ENCODE measurements around the gene EHD4.

Gene EHD4
- total RNA-seq: 49.6 to 129 (median 50.8) reads per million in 3 experiments

- peak; percentile 95 for DNase-seq
These were observed at the start of gene EHD4 for GRCh38 chr15:41972253-41973242. EHD4 (minus strand) TSS chr15:41972557; CDS start chr15:41972494, 63 bp downstream.

DNA sequence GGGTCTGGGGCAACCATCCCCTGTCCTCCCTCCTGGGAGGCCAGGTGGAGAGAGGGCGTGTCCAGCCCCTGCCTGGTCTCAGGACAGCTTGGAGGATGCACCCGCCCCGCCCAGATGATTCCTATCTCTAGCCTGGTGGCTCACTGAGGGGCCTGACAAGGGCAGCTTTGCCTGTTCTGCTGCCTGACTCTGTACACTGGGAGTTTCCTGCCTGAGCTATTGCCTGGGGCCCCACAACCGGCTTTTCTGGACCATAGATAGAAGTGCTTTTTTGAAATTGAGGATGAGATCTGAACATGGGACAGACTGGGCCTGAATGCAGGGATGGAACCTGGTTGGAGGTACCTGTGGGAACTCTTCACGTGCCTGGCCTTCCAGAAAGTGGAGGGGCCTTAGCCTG, 49.2 kb upstream of the EHD4 start:
- DNase-seq: no peak

- no peak for DNase-seq
These were observed 48.4 kb upstream of the EHD4 start, which contains the start of gene PLA2G4E for GRCh38 chr15:42020713-42021273. PLA2G4E (minus strand) TSS chr15:42021042; CDS start chr15:42021030, 12 bp downstream.

- DNase-seq: no peak
These were observed 46.2 kb upstream of the EHD4 start for GRCh38 chr15:42018306-42019224.

- DNase-seq: no peak
These were observed 44.6 kb upstream of the EHD4 start for GRCh38 chr15:42016971-42017370.

- no peak for DNase-seq
These were observed 42.0 kb upstream of the EHD4 start for GRCh38 chr15:42014406-42014805.

- no peak for DNase-seq
These were observed 40.6 kb upstream of the EHD4 start for GRCh38 chr15:42012928-42013482.

GRCh38 chr15:42012241-42012640, 39.9 kb upstream of the EHD4 start:
- no peak for DNase-seq

GRCh38 chr15:42011074-42011473, 38.7 kb upstream of the EHD4 start:
- DNase-seq: no peak

- DNase-seq: no peak
These were observed 38.1 kb upstream of the EHD4 start for GRCh38 chr15:42010434-42010833.

GRCh38 chr15:42009474-42009873, 37.1 kb upstream of the EHD4 start:
- no peak for DNase-seq

DNA sequence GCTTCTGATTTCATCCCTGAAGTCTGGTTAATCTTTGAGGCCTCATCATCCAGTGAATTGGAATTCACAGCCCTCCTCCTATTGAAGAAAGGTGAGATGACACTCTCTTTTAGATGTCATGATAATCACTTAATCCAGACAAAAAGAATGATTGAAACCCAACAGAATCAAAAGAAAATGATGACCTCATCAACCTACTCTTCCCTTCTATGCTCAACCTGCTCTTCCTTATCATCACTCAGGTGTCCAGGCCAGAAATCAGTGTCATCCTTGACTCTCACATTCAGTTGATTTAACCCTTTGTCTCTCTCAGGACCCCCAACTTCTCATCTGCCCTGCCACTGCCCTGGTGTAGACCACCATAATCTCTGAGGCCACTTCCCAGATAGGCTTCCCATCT, 36.7 kb upstream of the EHD4 start:
- no peak for DNase-seq

- no peak for DNase-seq
These were observed 35.0 kb upstream of the EHD4 start for GRCh38 chr15:42007386-42007785.

DNA sequence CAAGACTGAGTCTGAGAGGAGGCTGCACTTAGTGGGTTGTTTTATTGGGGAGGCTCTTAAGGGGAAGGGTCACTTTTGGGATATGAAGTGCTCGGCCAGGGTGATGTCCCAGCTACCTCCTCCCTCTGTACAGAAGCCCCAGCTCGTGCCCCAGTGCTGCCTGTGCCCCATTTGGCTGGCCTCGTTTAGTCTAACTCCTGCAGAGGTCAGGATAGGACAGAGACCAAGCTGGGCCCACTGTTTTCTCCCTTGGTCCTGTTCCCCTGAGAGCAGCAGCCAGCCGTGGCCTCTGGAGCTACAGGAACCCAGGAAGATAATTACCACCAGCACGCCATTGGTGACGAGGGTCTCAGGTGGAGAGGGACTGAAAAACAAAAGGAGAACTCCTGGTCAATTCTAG, 30.0 kb upstream of the EHD4 start:
- no peak for DNase-seq

DNA sequence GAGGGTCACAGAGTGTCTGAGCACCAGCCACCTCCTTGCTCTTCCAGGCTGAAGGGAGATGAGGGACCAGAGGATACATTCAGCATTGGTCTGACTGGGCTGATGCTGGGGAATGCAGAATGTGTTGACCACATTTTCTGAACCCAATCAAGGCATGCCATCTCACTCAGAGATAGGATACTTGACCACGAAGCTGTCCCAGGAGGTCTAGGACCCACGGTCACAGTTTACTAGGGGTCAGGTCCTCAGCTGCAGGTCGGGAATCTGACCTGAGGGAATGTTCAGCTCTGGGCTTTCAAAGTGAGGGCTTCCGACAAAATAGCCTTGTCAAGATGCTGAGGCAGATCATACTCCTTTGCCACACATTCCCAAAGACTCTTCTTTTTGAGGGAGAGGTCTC, 28.9 kb upstream of the EHD4 start:
- DNase-seq: no peak

DNA sequence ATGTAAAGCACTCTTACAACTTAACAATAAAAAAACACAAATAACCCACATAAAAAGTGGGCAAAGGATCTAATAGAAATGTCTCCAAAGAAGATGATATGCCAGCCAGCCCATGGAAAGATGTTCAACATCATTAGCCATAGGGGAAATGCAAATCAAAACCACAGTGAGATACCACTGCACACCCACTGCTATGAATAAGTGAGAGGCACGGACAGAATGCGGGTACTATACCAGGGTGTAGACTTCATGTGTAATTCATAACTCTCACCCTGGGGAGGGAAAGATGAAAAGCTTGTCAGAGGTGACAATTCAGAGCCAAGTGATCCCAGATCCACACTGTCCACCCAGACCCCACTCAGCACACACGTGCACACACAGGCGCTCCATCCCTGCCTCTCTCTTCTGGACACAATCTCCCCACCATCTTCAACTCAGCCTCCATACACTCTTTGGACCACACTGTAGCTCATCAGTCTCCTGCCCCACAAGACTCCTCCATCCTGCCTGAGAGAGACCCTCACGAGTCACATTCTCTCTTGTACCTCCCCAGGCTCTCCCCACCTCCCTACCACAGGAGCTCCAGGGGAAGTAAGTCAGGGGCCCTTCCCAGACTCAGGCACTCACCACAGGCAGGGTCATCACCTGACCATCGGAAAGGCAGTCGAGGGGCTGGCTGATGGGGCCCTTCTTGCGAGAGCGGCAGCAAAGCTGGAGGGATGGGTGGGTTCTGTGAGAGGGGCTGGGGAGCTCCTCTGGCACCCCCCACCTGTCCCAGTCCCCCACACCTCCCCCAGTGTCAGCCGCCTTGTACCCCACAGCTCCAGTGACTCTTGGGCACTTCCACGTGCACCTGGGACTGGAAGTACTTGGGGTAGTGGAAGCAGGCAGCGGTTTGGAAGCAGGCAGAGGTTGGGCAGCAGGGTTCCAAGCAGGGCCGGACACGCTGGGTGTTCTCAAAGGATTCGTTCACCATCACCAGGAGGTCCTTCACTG, 27.2 kb upstream of the EHD4 start:
- no peak for DNase-seq

DNA sequence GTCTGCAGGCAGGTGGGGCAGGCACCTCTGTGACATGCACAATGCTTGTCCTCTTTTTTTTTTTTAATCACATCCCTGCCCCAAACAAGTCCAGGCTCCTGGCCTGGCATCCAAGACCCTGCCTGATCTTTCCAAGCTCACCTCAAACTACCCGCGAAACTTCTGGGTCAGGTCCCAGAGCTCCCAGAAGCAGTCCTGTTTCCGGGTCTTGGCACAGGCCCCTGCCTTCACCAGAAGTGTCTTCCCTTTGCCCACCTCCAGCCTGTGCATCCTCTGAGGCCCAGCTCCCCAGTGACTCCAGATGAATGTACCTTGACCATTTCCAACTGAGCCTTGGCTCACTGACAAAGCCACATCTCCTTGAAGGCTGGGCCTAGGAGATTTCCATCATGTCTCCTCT, 25.5 kb upstream of the EHD4 start:
- no peak for DNase-seq

GRCh38 chr15:41996921-41997592, 24.7 kb upstream of the EHD4 start:
- DNase-seq: no peak

DNA sequence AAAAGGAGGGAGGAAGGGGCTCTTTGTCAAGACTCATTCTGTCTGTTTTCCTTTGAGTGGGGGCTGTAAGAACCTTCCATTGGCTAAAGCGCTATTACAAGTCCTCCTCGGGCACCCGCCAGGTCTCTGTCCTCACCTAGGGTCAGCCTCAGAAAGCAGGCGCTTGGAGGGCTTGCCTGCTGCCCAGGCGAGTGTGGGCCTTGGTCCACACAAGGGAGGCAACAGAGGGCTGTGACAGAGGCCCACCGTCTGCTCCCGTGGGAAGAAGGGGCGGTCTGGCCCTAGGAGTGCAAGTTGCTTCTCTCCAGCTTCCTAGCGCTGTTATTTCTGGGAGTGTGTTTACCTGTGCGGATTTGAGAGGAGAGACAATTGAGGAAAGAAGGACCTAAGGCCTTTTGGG, 24.0 kb upstream of the EHD4 start:
- no peak for DNase-seq

DNA sequence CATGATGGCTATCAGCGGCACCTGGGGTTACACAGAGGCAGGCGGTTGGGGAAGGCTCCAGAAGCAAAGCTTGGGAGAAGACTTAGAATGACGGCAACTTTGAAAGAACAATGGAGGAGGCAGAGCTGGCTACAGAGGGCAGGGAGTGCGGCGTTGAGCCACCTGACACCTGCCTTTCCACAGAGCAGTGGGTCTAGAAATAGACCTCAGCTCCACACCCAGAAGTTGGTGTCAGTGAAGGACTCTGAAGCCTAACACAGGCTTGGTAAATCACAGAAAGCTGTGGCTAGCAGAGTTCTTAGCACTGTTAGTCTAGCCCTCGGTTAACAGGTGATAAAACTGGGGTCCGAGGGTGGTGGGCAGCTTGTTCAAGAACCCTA, 23.1 kb upstream of the EHD4 start:
- DNase-seq: no peak

Measured in central memory CD4-positive, alpha-beta T cell (primary cell).